ENCODE measurements around the gene ACOT8.
"Not testable (repeated sequence)": the region's sequence is repeated elsewhere in the genome, so short reads cannot be mapped to it uniquely, and the experiment has no call there.

ACOT8 gene

DNA sequence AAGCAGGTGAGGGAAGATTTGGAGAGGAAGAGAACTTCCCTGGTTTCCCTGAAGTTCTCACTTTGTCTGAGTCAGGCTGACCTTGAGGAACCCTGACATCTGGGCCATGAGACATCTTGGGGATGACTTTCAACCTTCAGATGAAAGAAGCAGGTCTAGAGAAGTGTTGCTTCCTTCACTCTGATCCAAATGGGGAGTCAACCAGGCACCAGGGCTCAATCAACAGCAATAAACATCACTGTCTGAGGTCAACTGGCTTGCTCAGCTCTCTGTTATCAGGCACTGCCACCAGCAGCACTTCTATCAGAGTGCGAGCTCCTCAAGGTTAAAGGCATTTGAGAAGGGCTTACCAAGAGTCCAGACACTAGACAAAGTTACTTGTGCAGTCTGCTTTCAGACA is 6.3 kb downstream of the ACOT8 start:
- no peak for DNase-seq

DNA sequence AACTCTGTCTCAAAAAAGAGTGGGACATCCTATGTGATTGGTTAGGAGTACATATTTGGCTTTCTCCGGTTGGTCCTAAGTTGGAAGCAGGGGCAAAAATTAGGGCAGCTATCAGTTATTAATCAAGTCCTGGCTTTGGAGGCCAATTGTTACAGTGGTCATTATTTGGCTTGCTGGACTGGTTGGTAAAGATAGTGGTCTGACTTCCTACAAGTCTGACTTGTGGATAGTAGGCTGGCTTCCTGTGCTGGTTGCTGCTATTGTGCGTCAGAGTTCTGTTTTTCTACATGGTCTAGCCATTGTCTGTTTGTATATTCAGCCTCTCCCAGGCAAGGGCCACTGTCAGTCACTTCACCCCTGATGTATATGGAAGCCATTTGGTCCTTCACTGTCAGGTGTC is 7.0 kb downstream of the ACOT8 start:
- DNase-seq, result no peak

- no peak for DNase-seq
Observed at GRCh38 chr20:45848969-45849582, 8.1 kb downstream of the ACOT8 start.

DNA sequence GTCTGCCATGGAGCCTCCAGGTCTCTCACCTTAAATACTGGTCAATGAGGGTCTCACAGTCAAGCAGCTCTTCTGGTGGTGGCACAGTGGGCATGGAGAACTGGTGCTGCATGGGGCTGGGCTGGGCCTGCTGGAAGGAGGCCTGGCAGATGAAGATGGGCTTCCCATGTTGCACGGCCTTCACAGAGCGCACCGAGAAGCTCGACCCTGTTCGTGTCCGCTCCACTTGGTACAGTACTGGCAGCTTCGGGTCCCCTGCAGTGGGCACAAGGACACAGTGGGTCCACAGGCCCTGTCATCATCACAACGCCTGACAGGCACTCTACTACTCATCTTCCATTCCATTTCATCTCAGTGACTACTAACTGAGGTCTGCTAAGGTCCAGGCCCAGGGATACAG is 8.8 kb downstream of the ACOT8 start:
- DNase-seq, result no peak

DNA sequence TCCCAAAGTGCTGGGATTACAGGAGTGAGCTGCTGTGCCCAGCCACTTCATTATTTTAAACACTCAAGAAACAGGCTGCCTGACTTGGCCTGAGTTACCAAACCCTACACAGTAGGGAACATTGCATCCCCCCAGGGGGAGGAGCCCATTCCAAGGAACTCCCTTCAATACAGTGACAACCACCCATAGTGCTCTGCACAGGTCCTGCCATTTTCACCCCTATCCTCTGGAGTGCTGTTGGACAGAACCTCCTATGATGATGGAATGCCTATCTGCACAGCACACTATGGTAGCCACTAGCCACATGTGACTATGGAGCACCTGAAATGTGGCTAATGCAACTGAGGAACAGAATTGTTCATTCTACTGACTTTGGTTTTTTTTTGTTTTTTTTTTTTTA is 11.7 kb downstream of the ACOT8 start:
- DNase-seq, result no peak

- no peak for DNase-seq
Observed at GRCh38 chr20:45843506-45843905, 13.7 kb downstream of the ACOT8 start.

- DNase-seq, result no peak
Observed at GRCh38 chr20:45842169-45842812, 14.9 kb downstream of the ACOT8 start.

DNA sequence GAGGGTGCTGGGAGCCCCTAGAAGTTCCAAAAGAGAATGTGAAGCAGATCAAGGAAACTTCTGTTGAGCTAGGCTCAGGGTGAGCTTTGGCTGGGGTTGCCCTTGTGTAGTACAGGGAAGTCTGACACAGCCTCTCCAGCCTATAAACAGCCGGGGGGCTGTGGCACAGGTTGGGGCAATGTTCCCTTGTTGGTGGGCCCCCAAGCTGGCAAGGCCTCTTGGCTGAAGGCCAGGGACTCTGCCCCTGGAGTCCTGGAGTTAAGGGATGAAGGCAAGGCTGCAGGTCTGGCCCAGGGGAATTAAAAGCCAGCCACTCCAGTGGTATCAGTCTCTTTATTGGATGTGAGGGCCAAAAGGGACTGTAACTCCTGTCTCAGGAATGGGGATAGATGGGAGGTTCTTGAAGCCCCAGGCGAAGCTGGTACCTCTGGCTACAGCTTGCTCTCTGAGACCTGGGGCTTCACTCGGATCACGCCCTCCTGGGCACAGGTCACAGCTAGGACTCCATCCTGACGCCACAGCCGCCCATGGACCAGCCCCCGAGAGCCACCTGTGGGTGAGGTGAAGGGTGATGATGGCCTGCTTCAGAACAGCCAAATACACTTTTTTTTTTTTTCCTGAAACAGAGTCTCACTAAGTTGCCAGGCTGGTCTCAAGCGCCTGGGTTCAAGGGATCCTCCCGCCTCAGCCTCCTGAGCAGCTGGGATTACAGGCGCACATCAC is 15.6 kb downstream of the ACOT8 start:
- no peak for DNase-seq

GRCh38 chr20:45840700-45841198 is 16.4 kb downstream of the ACOT8 start:
- no peak for DNase-seq

DNA sequence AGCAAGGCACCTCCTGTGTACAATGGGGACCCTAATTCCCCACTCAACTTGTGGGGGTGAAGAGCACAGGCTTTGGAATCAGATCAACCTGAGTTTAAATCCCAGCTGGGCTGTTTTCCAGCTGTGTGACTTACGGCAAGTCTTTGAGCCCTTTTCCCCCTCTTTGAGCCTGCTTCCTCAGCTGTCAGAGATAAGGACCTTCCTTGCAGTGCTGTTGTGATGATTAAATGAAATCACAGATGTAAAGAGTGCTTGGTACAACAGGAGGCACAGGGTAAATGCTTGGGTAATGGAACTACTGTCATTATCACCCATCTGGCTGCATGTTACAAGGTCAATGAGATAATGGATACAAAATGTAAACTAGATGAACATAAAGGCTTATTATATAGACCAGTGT is 20.4 kb downstream of the ACOT8 start:
- no peak for DNase-seq

DNA sequence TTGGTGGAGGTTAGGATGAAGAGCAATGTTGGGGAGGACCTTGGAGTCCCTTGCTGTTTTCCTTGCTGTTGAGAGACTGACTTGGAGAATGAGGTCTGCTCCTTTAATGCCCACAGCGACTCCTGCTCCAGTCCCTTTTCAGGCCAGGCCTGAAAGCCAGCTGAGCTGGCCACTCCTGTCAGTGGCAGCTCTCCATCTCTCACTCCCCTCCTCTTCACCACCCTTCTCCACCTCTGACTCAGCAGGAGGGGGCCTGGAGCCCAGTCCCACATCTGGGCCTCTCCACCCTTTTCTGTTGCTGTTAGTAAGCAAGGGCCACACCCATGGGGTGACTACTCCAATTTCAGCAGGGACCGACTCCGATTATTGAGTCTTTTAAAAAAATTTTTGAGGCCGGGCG is 21.4 kb downstream of the ACOT8 start:
- DNase-seq, result no peak

- no peak for DNase-seq
Observed at GRCh38 chr20:45835329-45835765, 21.8 kb downstream of the ACOT8 start.

GRCh38 chr20:45834797-45835161 is 22.4 kb downstream of the ACOT8 start:
- no peak for DNase-seq

DNA sequence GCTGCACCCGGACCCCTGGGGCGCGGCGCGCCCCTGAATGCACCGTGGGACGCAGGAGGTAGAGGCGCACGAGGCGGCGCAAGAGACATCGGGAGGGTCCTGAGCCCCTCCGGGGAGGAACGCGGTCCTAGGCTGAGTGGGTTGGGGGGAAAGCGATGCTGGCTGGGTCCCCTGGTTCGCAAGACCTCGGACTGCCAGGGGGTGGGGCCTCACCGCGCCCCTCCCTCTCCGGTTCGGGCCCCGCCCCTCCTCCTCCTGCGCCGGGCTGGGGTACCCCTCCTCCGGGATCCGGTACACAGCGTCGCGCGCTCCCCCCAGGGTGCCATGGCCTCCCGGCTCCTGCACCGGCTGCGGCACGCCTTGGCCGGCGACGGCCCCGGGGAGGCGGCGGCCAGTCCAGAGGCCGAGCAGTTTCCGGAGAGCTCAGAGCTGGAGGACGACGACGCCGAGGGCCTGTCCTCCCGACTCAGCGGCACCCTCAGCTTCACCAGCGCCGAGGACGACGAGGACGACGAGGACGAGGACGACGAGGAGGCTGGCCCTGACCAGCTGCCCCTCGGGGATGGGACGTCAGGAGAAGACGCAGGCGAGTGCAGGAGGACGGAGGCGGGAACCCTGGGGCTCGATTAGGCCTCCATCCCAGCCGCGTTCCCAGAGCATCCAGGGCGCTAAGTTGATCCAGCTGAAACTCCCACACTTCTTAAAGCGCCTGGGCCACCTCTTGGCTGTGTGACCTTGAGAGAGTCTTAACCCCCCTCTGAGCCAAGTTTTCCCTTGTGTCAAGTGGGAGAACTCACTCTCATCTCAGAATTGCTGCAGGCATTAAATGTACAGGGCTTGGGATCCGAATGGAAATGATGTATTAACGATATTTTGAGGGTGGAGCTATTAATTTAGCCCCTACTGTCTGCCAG is 23.1 kb downstream of the ACOT8 start:
- peak; percentile 61 for DNase-seq

GRCh38 chr20:45833030-45833882 is 23.9 kb downstream of the ACOT8 start, which contains the start of gene SNX21:
Gene SNX21, plus strand, starts transcription at chr20:45833799. Its CDS starts 121 bp downstream, at chr20:45833920.
- peak; percentile 50 for DNase-seq

GRCh38 chr20:45832619-45833018 is 24.6 kb downstream of the ACOT8 start:
- no peak for DNase-seq

- not testable (repeated sequence) for DNase-seq
Observed at GRCh38 chr20:45829673-45830106, 27.5 kb downstream of the ACOT8 start.

- no peak for DNase-seq
Observed at GRCh38 chr20:45828589-45828988, 28.6 kb downstream of the ACOT8 start.

DNA sequence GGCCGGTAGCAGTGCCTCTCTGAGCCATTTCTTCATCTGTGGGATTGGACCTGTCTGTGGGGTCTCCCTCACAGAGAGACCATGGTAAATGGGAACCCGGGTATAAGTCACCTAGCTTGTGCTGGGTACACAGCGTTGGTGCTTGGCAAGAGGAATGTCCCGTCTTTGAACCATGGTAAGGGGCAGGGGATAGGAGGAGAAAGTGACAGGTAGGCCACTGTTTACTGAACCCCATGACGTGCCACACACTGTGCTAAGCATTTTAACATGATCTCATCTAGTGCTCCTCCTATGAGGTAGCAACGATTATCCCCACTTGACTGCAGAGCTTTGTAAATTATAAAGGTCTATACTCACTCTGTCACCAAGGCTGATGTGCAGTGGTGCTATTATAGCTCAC is 29.5 kb downstream of the ACOT8 start:
- no peak for DNase-seq

GRCh38 chr20:45827030-45827652 is 30.1 kb downstream of the ACOT8 start, which contains the start of gene TNNC2:
Gene TNNC2, minus strand, starts transcription at chr20:45827312. Its CDS starts 64 bp downstream, at chr20:45827248.
- no peak for DNase-seq

- peak; percentile 4 for DNase-seq
Observed at GRCh38 chr20:45826381-45827019, 30.7 kb downstream of the ACOT8 start.
